PFSK-1 (cell line): ENCODE results near the gene LDLRAD2.

Experiments used
- FOXP2 ChIP-seq: optimal IDR thresholded peaks from 2 replicates; pipeline ENCODE3; 2011; ENCODE audit warnings: borderline replicate concordance, control low read depth, inconsistent platforms; ENCODE audit not compliant: insufficient read depth; ENCODE audit errors: extremely low read length, extremely low read depth
- POLR2AphosphoS5 ChIP-seq: IDR thresholded peaks from 2 replicates; pipeline ENCODE4 v1.6.1; 2012; ENCODE audit warnings: low read depth, mild to moderate bottlenecking, control low read depth, low read length, moderate library complexity
- SIN3A ChIP-seq: IDR thresholded peaks from 2 replicates; pipeline ENCODE4 v1.6.1; 2012; ENCODE audit warnings: mild to moderate bottlenecking, low read length, moderate library complexity, borderline replicate concordance; ENCODE audit not compliant: insufficient read depth
- TAF1 ChIP-seq: IDR thresholded peaks from 2 replicates; pipeline ENCODE4 v1.6.1; 2012; ENCODE audit warnings: low read length, control low read depth, borderline replicate concordance; ENCODE audit not compliant: insufficient read depth
- TF ChIP-seq, protein P1 (sequence below), 2 experiments: IDR thresholded peaks; 2 replicates each; pipeline versions ENCODE4 v1.6.1 to v1.8.0; 2011 to 2012; ENCODE audit warnings: low read depth in 2 of 2, low read length in 2 of 2, control low read depth in 1 of 2, inconsistent platforms in 1 of 2, mild to moderate bottlenecking in 1 of 2, moderate library complexity in 1 of 2; ENCODE audit not compliant: insufficient read depth in 1 of 2

The LDLRAD2 gene

DNA sequence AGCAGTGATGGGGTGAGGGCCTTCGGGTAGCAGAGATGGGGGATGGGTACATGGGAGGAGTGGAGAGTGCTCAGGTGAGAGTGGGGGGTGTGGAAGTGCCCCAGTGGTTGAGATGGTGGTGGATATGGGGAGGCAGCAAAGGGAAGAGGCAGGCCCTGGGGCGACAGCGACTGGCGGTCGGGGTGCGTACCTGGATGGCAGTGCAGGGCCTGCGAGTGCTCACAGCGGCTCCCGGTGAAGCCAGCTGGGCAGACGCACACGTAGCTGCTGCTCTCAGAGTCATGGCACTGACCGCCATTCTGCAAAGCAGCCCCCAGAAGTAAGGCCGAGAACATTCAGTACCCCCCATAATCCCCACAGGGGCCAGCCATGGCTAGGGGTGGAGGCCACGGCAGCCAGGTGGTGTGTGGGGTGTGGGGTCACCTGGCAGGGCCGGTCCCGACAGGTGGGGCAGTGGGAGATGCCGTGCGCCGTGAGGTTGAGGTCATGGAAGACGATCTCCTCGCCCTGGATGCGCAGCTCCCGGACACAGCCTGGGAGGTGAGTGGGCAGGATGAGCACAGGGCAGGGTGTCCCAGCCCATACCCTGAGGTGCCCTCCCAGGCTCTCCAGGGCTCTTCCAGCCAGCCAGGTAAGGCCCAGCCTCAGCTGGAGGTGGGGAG lies 18.9 kb downstream of the LDLRAD2 start:
- TF ChIP-seq, protein P1, sequence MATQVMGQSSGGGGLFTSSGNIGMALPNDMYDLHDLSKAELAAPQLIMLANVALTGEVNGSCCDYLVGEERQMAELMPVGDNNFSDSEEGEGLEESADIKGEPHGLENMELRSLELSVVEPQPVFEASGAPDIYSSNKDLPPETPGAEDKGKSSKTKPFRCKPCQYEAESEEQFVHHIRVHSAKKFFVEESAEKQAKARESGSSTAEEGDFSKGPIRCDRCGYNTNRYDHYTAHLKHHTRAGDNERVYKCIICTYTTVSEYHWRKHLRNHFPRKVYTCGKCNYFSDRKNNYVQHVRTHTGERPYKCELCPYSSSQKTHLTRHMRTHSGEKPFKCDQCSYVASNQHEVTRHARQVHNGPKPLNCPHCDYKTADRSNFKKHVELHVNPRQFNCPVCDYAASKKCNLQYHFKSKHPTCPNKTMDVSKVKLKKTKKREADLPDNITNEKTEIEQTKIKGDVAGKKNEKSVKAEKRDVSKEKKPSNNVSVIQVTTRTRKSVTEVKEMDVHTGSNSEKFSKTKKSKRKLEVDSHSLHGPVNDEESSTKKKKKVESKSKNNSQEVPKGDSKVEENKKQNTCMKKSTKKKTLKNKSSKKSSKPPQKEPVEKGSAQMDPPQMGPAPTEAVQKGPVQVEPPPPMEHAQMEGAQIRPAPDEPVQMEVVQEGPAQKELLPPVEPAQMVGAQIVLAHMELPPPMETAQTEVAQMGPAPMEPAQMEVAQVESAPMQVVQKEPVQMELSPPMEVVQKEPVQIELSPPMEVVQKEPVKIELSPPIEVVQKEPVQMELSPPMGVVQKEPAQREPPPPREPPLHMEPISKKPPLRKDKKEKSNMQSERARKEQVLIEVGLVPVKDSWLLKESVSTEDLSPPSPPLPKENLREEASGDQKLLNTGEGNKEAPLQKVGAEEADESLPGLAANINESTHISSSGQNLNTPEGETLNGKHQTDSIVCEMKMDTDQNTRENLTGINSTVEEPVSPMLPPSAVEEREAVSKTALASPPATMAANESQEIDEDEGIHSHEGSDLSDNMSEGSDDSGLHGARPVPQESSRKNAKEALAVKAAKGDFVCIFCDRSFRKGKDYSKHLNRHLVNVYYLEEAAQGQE (IDR thresholded peaks at IDR 0.05; ENCODE audit: insufficient read depth in 1 of 2, low read depth in 2 of 2, low read length in 2 of 2): no peak
- no peak for TF ChIP-seq TAF1
- TF ChIP-seq FOXP2: no peak
- TF ChIP-seq POLR2AphosphoS5: no peak
- TF ChIP-seq SIN3A: no peak

DNA sequence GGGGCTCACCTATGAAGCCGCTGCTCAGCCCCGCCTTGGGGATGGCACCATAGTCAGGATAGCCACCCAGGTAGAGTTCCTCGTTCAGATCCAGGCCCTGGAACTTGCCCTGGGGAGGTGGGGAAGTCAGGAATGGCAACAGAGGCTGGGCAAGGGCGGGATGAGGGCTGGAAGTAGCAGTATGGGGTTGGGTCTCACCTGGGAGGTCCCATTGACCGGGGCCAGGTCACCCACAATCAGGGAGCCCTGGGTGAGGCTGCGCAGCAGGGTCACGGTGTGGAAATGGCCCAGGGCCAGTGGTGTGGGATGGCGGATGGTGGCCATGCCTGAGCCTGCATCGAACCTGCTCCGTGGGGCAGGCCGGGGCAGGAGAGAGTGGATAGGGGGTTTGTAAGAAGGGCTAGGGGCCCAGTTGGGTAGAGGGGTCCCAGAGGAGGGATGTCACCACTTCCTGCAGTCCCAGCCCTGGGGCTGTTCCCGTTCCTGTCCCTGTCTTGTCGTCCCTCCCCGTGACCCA lies 19.4 kb downstream of the LDLRAD2 start:
- TF ChIP-seq, protein P1 (IDR thresholded peaks at IDR 0.05; ENCODE audit: insufficient read depth in 1 of 2, low read depth in 2 of 2, low read length in 2 of 2): no peak
- no peak for TF ChIP-seq POLR2AphosphoS5
- no peak for TF ChIP-seq FOXP2
- TF ChIP-seq TAF1: no peak
- no peak for TF ChIP-seq SIN3A

DNA sequence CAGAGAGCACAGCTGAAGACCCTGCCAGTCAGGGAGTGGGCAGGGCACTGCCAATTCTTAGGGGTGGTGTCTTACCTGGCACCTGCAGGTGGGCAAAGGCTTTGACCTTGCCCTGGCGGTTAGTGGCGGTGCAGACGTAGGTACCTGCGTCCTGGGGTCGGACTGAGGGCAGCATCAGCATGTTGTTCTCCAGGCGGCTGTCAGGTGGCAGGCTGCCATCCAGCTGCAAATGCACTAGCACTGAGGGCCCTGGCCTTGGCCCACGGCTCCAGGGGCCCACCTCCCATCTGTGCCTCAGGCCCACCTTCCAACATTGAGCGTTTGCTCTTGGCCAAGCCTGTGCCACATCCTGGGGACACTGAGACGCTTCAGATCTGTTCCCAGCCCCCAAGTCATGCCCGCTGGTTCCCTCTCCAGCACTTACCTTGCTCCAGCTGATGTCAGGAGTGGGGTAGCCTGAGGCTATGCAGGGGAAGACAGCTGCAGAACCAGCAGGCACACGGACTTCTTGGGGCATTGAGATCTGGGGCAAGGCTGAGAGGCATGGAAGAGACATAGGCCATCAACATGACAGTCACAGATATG lies 21.4 kb downstream of the LDLRAD2 start:
- TF ChIP-seq, protein P1 (IDR thresholded peaks at IDR 0.05; ENCODE audit: insufficient read depth in 1 of 2, low read depth in 2 of 2, low read length in 2 of 2): no peak
- TF ChIP-seq POLR2AphosphoS5: no peak
- TF ChIP-seq FOXP2: no peak
- no peak for TF ChIP-seq SIN3A
- no peak for TF ChIP-seq TAF1

DNA sequence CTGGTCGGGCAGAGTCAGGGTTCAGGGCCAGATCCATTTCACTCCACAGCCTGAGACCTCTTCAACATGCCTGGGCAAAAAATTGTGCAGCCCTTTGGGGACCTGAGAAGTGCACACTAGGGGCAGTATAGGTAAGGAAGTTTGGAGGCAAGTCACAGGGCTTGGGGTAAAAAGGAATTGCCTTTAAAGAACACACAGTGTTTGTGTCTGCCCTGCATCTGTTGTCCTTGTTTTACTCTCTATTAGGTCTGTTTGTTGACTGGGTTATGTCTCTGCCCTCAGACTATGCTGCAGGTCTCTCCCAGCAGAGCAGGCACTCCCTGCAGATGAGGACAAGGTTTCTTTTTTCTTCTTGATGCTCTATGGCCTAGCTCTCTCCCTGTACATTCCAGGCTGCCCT lies 22.0 kb downstream of the LDLRAD2 start:
- no peak for TF ChIP-seq SIN3A
- no peak for TF ChIP-seq FOXP2
- TF ChIP-seq, protein P1 (IDR thresholded peaks at IDR 0.05; ENCODE audit: insufficient read depth in 1 of 2, low read depth in 2 of 2, low read length in 2 of 2): no peak

DNA sequence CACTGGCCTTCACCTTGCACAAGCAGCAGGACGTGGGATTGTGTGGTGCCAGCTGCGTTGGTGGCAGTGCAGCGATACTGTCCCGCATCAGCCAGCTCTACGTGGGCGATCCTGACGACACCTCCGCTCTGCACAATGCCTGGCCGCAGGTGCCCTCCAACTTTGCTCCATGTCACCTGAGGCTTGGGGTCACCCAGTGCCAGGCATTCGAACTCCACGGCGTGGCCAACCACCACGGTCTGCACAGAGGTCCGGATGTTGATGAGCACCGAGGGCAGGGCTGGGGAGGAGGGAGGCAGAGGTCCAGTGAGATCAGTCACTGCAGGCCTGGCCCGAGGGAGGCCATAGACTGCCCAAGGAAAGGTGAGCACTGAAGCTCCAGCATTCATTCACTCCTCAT lies 22.6 kb downstream of the LDLRAD2 start:
- TF ChIP-seq FOXP2 (no peak), POLR2AphosphoS5 (no peak), SIN3A (no peak), TAF1 (no peak)
- TF ChIP-seq, protein P1 (IDR thresholded peaks at IDR 0.05; ENCODE audit: insufficient read depth in 1 of 2, low read depth in 2 of 2, low read length in 2 of 2): no peak
